Stimulated activated CD4-positive, alpha-beta T cell treated with anti-CD3 and anti-CD28 coated beads, Interleukin-15, amount 100 ng/mL, for 1 hour (primary cell): ENCODE results near the gene PACSIN3.

Experiments used
- DNase-seq, 2 donors: peaks; one replicate each; pipeline ENCODE4 v3.0.0-alpha.2; 2020; ENCODE audit warnings: low read depth in 1 of 2, low spot score in 1 of 2

PACSIN3 gene

DNA sequence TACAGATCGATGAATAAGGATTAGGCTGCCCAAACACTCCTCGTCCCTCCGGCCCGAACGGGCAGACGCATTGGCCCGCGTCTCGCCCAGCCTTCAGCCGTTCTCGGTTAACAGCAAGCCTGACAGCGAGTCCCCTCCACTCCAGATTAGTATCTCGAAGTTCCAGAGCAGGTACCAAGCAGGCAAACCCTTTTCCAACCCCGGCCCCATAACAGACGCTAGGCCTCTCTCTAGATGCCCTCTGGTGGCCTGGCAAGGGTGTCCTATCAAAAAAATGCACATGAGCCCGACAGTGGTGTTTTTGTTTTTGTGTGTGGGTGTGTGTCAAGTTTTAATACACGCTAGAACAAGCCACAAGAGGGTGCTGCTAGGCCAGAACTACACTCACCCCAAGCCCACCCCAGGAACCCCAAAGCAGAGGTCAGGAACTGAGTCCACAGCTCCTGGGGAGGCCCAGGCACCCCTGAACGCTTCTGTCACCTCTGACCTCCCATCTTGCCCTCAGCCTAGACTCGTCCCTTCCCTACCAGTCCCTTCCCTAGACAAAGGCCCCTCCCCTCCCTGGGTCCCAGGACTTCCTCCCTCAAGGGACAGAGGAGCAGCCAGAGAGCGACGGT is 8.9 kb downstream of the PACSIN3 start:
- DNase-seq = peak; percentile 40 to 51

GRCh38 chr11:47176328-47177228 is 9.7 kb downstream of the PACSIN3 start, which contains the start of gene ARFGAP2:
Gene ARFGAP2, minus strand, starts transcription at chr11:47176879. Its CDS starts 26 bp downstream, at chr11:47176853.
- peak; percentile 93 to 95 for DNase-seq

DNA sequence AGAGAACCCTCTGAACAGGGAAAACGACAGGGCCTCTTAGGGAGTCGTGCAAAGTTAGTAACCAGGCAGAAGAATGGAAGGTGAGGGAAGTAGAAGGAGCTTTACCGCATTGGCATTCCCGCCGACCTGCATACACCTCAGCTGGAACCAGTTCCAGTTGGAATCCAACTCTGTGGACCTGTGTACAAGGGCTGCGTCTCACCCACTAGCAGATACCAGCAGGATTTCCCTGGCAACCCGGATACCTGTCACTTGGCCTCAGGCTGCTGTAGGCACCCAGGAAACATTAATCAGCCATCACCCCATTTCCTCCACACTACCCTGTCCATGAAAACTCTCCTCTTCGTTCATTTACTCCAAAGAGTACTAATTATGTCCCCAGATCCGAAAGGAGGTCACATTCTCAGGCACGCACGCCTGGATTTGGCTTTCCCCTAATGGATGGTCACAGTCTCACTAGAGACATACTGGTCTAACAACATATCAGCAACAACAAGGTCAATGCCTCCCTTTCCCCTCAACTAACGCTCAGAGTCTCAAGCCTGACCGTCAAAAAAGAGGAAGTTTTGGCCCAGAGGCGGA is 10.4 kb downstream of the PACSIN3 start:
- no peak for DNase-seq

GRCh38 chr11:47172740-47173336 is 13.4 kb downstream of the PACSIN3 start:
- DNase-seq = no peak

DNA sequence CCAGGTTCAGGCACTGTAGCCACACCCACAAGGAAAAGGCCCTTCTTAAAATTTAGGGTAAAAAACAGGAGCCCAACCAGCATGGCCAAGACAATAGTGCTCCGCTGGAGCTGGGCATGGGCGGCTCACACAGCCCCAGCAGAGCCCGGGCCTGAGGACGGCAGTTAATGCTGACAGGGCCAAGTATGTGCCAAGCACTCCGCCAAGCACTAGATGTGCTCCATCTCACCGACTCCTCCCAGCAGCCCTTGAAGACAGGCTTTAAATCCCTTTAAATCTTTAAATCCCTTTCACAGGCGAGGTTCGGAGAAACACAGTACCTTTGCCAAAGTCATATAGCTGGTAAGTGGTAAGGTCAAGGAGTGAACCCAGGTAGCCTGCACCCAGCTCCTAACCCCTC is 14.4 kb downstream of the PACSIN3 start:
- no peak for DNase-seq

DNA sequence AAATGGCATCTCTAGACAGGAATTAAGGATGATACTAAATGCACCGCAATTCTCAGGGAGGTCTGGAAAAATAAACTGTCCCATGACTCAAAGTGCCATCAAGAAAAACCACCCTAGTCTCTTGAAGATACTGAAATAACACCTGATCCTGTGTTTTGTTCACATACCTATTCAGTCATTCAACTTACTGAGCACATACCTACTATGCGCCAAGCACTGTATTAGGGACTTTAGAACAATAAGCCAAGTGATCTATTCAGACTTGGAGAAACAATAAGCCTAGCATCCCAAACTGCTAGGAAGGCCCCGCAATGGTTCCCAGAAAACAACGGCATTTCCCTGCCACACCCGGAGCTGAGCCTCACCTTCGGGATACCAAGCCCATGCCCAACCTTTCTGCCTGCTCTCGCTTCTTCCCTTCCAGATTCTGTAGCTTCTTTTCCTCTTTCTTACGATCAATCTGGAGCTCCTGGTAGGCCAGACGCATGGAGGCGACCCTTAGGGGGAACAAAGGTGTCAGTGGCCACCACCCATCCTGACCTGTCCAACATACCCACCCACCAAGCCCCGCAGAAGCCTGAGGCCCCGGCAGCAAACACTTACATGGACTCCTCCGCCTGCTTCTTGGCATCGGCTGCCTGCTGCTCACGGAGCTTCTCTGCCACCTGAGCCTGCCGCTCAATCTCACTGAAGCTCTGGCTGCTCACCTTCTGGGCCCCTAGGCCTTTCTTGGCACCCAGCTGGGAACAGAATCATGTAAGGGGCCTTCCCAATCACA is 15.0 kb downstream of the PACSIN3 start:
- DNase-seq = no peak

- no peak for DNase-seq
These were observed 19.9 kb downstream of the PACSIN3 start for GRCh38 chr11:47166368-47166767.

DNA sequence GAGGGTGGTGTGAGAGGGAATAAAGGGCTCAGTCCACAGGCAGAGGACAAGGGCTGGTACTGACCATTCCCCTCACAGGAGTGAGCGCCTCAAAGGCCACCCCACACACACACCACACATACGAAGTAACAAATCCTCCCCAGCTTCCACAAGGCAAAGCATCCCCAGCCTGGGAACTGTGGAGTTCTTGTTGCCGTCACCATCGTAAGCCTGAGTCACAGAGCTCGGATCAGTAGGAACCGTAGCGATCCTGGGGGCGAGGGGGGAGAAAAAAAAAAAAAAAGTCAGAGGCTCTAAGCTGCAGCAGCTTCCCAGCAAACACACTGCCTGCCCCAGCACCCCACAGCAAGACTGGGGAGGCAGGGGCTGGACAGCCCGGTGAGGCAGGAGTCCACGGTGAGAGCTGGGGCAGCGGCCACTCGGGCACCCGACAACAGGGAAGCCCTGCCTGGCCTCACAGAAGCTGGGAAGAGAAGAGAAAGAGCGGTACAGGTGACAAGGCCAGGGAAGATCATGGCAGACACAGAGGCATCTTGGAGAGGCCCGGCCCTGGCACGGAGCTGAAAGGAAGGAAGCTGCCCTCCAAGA is 20.9 kb downstream of the PACSIN3 start:
- DNase-seq = no peak

DNA sequence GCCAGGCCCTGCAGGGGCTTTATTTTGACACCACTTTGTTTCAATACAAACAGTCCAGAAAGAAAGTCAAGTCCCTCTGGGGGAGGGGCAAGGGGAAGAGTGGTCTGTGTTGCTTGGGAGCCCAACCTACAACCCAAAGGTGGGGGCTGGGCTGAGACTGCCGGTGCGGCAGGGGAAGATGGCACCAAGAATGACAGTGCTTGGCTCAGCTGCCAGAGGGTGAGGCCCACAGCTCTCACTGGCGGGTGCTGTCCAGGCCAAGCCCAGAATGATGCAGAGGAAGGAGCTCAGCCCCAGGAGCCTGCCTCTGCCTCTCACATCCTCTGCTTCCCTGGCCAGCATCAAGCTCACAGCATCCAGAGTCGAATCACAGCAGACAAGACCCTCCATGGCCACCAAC is 21.9 kb downstream of the PACSIN3 start:
- DNase-seq = no peak

- DNase-seq = no peak
These were observed 22.3 kb downstream of the PACSIN3 start for GRCh38 chr11:47163898-47164297.

GRCh38 chr11:47163193-47163592 is 23.0 kb downstream of the PACSIN3 start:
- DNase-seq = no peak

DNA sequence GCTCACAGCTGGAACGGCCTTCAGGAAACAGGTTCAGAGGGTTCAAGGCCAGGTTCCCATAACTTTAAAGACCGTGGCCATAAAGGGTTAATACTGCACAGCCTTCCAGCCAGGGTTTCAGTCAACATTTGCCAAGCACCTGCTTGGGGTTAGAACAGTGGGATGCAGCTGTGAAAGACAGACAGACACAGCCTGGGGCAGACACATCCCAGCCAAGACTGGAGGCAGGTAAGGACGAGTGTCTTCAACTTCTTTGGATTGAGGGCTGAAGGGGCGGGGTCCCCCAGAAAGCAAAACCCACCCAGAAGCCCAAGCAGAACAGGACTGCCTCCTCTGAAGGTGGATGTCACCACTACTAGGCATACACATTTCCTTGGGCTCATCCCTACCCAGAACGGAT is 23.8 kb downstream of the PACSIN3 start:
- DNase-seq = no peak

DNA sequence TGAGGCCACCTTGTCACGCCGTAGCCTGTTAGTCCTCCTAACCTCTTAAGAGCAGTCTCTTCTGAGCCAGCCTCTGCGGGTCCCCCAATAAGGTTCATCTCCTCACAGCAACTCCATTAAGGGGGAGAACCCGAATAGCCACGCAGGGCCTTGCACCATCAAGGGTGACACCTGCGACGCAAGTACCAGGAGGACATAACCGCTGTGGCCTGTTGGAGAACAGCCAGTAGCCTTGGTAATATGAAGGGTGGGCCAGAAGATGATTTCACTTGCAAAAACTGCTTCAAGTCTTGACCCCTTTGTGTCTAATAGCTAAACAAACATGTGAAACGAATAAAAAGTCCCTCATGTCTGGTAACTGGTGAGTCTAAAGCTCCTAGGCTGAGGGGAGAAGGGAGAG is 24.3 kb downstream of the PACSIN3 start:
- DNase-seq = no peak

DNA sequence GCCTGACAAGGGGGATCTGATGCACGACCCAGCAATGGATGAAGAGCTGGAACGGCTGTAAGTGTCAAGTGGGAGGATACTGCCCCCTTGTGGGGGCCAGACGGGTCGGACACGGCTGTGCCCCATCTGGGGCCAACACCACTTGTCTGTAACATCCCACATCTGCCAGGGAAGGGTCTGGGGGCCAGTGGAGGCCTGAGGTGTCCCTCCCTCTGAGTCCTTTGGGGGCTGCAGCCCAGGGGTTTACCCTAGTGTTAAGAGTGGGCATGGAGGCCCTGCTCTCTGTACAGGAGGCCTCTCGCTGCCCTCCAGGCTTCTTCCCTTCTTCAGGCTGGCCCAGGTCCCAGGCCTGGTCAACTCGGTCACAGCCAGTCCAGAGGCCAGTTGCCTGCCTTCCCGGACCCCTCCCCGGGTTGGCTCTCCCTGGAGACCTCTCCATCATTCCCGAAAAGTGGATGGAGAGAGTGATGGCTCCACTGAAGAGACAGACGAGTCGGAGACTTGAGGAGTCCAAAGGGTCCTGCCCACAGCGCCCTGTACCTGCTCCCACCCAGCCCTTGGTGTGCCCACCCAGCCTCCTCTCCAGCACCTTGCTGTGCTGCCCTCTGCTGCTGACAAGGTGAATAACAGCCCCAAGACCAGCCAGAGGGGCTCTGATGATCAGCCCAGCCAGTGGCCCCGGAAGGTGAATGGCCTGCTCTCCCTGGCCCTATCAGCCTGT is 24.9 kb downstream of the PACSIN3 start:
- DNase-seq = peak; percentile 34 to 37

- DNase-seq = no peak
These were observed 25.5 kb downstream of the PACSIN3 start for GRCh38 chr11:47160753-47161133.

DNA sequence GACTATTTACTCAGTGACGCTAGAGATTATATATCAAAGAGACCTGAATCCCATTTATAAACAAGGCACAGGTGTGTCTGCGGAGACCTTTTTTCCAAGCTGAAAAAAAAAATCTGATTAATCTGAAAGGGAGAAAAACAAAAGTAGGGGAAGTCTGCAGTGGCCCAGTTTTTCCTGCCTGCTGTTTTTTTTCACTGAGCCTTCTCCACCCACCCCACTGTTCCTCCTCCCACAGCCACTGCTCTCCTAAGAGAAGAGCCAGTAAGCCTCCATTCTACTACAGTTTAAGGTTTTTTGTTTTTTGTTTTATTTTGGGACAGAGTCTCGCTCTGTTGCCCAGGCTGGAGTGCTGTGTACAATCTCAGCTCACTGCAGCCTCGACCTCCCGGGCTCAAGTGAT is 28.0 kb downstream of the PACSIN3 start:
- no peak for DNase-seq

DNA sequence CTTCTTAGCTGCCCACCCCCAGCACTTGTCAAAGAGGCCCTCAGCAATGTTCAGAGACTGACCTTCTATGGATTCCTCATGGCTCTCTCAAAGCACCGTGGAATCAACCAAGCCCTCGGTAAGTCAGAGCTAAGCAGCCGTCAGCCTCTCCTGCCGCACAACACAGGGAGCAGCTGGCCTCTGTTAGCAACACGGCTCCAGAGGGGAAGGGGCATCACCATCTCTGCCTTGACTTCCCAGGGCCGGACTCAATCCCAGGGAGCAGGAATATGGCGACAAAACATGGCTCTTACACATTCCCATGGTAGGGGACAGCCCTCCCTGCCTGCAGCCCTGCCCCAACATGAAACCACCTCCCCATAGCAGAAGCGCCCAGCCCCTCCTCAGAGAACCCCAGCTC is 28.4 kb downstream of the PACSIN3 start:
- no peak for DNase-seq

DNA sequence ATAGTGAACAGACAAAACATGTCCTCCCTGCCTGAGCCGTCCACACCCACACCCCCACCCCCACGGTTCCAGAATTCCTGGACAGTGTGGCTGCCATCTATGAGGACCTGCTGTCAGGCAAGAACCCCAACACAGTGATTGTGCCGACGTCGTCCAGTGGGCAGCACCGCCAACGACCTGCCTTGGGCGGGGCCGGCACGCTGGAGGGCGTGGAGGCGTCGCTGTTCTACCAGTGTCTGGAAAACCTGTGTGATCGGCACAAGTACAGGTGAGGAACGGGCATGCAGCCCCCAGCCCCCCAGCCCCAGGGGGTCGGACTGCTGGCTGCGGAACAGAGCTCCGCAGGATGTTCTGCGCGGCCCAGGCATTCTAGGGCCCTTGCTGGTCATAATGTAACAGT is 29.3 kb downstream of the PACSIN3 start:
- no peak for DNase-seq

DNA sequence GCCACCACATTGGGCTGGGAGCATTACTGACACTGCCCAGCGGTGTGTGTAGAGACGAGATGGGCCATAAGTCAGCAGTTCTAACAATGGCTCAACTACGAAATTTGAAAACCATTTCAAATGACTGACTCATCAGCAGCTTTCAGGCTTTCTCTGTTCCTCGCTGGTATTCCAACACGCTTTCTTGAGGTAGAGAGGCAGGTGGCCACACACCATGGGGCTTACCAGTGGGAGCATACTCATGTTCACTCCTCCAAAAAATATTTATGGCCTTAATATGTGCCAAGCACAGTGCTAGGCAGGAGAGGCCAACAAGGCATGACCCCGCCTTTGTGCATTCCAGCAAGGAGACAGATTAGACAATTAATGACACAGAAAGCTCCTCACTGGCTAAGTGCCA is 29.9 kb downstream of the PACSIN3 start:
- DNase-seq = no peak

DNA sequence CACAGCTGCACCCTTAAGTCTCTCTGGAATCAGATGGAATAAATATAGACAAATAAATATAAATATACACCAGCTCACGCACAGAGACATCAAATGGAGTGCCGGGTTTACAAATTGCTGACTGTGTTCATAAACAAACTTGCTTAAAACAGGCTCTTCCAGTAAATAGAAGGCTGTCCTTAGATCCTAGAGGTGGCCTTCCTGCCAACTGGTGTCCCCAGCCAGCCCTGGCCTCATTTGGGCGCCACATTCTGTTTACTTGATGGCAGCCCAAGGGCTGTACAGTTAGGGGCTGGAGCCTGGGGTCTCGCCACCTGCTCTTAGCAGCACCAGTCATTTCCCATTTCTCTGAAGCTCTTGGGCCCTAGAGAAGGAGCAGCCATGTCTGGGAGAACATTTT is 30.4 kb downstream of the PACSIN3 start:
- DNase-seq = no peak
